HG03442 (cell line): ENCODE measurements around the gene HYAL3.
"Not testable (repeated sequence)": the region's sequence is repeated elsewhere in the genome, so short reads cannot be mapped to it uniquely, and the experiment has no call there.

Experiments
- ATAC-seq: cut with Tn5 transposase; IDR thresholded peaks from one replicate; pipeline ENCODE4 v1.9.1; 2021; ENCODE audit warnings: mild to moderate bottlenecking, moderate library complexity; ENCODE audit not compliant: unreplicated experiment

Gene HYAL3

DNA sequence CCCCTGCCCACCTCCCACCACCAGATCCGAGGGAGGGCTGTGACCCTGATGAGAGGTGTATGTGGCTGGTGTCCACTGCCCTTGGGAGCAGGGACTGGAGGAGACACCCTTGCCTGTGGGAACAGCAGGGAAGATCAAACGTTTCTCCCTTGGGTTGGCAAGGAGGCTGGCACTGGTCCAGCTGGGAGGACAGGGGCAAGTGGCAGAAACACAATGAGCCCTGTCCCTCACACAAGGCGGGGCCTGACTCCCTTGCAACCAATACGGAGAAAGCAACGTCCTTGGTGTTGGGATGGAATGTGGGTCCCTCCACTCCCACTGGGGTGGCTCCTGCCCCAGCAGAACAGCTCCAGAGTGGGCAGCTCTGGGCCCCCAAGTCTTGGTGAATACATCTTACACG lies 18.1 kb upstream of the HYAL3 start:
- ATAC-seq = no peak

DNA sequence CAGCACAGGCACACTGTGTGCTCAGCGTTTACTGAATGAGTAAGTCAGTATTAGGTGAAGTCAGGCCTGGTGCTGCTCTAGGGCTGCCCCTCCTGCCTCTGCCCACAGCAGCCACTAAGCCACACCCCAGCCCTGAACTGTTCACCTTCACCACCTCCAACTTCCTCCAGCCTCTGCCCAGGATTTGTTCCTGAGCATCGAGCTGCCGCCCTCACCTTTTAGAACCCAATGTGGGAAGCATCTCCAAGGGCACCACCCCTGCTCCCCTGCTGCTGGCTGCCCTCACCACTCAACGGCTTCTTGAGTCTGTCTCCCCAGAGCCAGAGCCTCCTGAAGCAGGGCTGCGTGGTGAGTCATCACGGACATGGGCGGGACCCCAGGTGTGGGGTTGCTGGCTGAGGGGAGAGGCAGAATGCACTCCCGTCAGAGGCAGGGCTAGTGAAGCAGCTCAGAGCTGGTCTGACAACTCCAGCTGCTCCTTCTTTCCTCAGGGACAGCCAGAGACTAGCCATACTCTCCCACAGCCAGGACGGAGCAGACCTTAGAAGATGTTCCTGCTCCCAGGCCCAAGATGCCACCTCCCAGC lies 17.5 kb upstream of the HYAL3 start:
- ATAC-seq = no peak

DNA sequence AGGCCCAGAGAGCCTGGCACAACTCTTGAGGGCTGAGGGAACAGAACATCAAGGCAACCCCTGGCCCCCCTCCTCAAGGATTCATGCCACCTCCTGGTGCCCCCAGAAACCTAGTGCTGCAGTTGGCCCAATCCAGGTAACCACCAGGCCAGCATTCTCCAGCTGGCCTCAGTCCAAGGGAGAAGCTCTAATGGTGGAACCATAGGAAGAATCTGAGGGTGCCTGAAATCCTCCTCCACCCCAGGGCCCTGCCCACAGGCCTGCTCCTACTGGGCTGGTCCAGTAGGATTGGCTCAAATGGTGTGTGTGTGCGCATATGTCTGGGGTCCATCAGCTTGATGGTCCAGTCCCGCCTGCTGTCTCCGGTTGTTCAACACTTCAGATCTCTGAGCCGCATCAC lies 15.6 kb upstream of the HYAL3 start:
- no peak for ATAC-seq

DNA sequence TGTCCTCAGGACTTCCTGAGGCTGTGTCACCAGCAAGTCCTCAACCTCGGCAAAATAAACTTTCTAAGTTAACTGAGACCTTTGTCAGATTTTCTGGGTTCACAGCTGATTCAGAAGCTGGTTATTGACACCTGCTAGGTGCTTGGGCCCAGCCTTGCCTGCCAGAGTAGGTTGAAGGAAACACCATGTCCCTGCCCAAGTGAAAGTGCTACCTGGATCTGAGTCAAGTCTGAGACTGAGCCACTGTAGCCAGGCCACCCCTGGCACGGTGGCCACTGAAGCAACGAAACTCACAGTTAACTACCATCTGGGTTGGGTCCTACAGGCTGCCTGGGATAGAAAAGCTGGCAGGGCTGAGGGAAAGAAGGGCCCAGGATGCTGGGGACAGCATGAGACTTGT lies 15.1 kb upstream of the HYAL3 start:
- ATAC-seq = no peak

DNA sequence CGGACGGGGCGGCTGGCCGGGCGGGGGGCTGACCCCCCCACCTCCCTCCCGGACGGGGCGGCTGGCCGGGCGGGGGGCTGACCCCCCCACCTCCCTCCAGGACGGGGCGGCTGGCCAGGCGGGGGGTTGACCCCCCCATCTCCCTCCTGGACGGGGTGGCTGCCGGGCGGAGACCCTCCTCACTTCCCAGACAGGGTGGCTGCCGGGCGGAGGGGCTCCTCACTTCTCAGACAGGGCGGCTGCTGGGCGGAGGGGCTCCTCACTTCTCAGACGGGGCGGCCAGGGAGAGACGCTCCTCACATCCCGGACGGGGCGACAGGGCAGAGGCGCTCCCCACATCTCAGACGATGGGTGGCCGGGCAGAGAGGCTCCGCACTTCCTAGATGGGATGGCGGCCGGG lies 12.8 kb upstream of the HYAL3 start:
- not testable (repeated sequence) for ATAC-seq

DNA sequence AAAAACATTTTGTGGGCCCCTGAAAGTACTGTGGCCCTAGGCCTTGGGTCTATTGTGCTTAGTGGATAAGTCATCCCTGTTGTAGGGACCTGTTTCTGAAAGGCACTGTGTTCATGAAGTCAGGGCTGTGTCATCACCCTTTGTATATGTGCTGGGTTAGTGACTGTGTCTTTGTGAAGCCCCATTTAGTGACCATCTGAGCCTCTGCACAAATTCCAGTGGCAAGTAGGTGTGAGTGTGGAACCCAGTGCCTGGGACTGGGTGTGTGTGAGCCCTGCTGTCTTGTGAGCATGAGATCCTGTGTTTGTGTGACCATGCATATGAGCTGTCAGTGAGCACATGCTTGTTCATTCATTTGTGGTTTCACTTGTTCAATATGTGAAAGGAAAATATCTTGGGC lies 5.4 kb upstream of the HYAL3 start:
- no peak for ATAC-seq

DNA sequence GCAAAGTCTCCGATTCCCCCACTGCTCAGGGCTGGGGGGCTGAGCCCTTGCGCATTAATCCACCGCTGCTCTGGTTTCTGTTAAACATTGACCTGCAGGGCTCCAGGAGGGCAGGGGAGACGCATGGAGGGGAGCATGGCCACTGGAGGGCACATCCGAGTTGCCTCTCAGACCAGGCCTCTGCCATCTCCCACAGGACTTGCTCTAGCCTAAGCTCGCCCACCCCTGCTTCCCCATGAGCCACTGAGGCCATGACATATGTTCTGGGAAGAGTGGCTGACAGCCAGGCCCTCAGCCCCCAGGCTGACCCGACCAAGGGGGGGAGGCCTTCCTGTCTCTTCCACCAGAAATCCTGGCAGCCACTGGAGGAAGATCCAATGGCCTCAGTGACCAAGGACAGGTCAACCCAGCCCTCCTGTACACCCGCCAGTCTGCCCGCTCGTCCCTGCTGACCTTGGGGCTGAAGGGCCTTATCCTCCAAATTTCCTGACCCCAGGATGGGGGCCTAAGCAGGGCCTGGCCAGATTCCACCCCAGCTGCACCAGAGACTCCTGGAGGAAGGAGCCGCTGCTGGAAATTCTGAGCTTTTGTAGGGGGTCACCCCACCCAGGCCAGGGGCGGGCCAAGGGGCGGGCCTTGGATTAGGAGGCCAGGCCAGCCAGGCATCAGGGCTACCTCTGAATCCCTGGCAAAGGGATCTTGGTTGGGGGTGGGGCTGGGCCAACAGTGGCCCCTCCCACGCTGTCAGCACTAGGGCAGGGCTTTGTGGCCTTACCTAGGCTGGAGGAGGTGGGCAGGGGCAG lies 4.0 kb upstream of the HYAL3 start, which contains the start of gene HYAL1:
Gene HYAL1, minus strand, starts transcription at position 562 of the 803 bp plus-strand sequence. CDS start 618 bp downstream, outside the sequence.
- no peak for ATAC-seq

DNA sequence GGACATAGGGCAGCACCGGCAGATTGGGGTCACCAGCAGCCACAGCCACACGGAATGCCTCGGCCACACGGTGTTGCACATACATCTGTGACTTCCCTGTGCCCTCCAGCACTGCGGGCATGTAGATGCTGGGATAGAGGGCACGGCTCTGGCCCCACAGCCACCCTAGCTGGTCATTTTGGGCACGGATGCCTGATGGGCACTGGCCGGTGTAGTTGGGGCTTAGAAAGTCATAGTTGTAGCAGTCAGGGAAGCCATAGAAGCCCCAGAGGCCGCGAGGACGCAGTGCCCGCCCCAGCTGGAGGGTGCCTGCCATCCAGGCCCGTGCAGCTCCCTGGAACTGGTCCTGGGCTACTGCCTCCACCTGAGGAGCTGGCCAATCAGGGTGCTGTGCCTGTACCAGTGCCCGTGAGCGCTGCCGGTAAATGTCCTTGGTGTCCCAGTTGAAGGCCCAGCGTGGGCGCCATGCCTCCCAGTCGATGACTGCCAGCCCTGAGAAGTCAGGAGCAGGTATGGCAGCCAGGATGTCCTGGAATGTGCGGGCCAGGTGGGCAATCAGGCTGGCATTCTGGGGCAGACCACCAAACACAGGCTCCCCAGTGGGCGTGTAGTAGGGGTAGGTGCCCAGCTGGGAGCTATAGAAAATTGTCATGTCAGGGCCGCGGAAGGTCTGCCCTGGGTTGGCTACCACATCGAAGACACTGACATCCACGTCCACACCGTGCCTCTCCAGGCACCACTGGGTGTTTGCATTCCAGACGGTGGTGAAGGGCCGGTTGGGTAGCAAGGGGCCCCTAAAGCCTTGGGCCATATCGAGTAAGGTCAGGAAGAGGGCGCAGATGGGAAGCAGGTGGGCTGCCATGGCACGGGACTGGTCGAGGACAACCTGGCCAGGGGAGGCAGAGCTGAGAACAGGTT lies 3.1 kb upstream of the HYAL3 start:
- no peak for ATAC-seq

DNA sequence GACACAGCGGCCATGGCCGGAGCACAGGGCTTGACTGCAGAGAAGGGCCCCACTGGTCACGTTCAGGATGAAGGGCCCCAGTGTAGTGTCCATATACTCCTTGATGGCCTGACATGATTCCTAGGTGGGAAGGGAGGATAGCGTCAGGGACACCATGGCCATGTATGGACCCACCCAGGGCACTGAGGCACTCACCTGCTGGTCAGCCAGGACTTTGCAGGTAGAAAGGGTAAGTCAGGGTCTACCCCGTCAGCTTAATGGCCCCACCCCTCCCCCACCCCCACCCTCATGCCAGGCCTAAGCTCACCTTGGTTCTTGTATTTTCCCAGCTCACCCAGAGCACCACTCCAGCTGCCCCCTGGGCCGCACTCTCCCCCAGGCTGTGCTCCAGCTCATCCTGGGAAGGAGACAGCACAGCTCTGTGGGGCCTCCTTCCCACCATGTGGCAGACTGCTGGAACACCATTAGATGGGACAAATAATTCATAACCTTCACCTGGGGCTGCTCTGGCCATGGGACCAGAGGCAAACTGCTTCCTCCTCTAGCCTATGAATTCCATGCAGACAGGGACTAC lies 1.6 kb upstream of the HYAL3 start:
- ATAC-seq = no peak

DNA sequence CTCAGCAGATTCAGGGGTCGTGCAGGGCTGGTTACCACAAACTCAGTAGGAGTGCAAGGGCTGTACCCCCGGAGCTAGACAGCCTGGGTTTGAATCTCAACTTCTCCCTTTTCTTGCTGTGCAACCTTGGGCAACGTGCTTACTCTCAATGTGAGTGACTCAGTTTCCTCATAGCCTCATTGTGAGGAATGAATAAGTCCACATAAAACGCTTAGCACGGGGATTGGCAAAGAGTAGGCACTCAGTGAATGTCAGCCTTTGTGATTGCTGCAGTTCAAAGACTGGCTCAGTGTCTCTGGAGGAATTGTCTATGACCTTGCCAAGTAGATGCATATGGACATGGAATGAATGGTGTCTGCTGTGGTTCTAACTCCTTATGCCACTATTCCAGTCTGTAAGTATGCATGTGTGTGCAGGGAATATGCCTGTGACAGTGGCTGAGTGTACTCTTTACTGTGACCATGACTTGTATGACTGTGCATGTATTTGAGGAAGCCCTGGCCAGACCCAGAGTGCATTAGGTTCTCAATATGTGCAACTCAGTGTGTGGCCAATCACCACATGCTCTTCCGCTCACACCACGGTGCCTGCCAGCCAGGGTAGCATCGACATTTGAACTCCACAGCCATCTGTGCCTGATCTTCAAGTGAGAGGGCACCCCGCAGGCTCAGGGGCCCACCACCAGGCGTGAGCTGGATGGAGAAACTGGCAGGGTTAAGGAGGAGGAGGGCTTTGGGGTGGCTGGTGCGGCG lies 900 bp upstream of the HYAL3 start:
- ATAC-seq = no peak

DNA sequence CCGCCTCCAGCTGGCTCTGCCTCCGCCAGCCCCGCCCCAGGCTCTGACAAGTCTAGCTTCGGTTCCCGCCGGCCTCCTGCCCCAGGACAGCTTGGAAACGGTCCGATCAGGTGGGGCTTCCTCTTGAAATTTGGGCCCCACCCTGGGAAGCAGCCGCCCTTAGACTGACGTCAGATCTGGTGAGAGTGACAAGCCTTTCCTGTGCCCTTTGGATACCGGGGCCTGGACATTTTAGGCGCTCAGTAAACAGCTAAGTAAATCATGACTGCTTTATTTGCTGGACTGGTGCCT lies 378 bp upstream of the HYAL3 start:
- ATAC-seq = no peak

DNA sequence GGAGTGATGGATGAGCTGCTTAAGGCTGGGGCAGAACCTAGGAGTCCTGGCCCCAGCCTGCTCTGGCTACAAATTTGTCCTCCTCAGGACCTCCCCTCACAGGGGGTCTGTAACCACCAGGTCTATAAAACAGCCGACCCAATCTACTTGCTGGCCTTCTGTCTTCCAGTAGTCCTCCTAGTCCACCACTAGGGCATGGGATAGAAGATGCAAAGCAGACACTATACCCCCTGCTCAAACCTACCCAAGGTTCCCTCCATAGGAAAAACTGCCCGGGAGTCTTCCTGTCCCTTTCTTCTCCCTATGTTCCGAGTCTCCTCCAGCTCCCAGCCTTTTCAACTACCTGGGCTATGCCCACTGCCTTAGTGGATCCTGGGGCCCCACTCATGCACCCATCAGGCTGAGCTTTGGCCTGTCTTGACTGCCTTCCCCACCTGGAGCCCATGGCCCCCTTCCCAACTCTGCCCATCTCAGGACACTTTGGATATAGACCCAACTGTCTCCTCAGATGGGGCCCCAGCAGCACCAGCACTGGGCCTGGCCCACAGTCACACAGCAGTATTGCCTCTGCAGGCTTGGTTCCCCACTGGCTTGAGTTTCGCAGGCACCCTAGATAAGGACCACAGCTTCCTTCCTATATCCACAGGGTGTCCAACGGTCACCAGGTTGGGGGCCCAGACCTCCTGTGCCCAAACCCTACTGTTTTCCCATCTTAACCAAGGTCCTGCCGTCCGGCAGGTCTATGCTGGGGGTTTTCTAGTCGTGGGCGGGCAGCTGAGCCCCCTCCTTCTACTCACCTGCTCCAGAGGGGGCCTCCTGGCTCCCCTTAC lies 1.1 kb downstream of the HYAL3 start:
- no peak for ATAC-seq

DNA sequence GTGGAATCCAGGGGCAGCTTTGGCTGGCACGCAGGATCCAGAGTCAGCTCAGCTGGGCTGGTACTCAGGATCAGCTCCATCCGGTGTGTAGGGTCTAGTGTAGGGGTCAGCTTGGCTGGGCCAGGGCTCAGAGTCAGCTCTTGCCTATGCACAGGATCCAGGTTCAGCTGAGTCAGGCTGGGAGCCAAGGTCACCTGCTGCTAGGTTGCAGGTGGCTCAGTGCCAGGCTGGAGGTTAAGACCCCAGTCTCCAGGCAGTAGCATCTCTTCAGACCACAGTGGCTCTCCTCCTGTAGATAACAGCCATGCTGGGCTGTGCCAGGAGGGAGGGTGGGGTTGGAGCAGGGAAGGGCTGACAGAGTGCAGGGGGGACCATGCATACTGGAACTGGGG lies 1.8 kb downstream of the HYAL3 start:
- no peak for ATAC-seq

DNA sequence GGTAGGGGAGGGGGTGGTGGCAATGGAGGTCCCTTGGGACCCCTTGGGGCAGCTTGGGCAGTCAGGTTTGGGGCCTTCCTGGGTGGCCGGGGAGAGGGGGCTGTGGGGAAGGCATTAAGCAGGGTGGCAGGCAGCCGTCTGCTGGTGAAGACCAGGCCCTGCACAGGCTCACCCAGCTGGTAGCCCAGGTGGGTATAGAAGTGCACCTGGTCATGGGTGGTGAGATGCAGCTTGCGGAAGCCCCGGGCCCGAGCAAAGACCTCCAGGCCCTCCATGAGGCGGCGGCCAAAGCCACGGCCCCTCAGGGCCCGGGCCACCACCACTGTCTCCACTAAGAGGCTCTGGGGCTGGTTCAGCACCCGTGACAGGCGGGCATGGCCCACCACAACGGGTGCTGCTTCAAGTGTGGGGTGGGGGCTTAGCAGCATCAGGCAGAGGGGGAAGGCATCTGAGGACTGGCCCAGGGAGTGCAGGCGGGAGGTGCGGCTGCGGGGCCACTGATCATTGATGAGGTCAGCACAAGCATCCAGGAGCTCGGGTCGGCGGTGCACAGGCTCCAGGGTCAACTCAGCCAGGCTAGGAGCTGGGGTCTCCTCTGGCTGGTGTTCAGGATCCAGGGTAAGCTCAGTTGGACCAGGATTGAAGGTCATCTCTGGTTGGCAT lies 2.4 kb downstream of the HYAL3 start:
- ATAC-seq = no peak

DNA sequence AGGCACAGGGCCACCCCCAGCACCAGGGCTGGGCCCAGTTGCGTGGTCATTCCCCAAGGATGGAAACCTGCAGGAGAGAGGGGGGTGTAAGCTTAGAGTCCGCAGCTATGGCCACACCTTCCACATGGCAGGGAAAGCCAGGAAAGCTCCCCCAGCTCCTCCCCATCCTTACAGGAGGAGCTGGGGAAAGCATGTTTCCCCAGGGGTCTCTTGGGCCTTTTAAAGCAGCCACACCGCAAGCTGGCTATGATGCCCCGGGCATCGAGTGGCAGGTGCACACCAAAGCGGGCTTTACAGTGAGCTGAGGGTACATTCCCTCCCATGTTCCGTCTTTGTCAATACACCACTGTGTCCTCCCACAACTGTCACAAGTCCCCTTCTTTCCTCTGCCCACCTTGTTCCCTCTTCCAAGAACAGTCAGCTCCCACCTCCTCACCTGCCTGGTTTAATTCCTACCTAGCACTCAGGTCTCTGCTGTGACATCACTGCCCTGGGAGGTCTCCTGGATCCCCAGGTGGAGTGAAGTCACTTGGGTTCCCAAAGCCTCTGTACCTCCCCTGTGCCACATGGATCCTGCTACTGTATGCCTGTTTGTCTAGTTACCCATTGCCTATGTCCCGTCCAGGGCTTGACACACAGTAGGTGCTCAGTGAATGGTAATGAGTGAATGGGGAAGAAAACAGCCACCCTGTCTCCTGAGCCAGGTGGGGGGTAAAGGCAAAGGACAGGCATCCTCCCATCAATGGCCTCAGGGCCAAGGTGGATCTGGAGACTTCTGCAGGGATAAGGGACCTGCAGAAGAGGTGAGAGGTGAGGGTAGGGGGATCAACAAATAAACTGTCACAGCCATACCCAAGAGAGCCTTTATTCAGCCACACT lies 3.4 kb downstream of the HYAL3 start:
- ATAC-seq = no peak

DNA sequence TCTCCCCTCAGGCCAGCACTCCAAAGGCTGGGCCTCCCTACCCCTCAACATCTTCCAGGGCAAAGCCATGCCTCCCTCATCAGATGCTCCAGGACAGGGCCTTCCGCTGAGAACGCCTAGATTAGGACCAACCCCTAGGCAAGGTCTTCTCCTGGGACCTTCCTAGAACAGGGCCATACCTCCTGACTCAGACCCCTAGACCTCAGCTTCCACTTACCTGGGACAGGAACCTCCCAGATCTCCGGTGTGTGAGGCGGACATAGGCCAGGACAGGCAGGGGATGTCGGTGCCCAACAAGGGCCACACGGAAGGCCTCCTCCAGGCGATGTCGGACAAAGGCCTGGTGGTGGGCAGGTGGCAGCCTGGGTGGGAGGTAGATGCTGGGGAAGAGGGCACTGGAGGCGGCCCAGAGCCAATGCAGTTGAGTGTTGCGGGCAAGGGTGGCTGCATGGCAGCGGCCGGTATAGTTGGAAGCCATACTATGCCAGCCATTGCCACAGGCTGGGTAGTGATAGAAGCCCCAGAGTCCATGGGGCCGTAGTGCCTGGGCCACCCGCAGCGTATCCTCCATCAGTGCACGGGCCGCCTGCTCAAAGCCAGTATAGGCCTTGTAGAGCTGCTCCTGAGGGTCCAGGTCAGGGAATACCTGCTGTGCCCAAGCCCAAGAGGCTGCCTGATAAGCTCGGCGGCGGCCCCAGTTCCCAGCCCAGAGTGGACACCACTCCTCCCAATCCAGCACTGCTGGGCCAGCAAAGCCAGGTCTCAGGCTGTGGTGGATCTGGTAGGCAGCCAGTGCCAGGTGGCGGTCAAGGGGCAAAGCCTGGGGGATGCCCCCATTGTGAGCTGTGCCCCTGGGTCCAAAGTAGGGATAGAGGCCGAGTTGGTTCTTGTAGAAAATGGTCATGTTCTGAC lies 4.5 kb downstream of the HYAL3 start:
- no peak for ATAC-seq

DNA sequence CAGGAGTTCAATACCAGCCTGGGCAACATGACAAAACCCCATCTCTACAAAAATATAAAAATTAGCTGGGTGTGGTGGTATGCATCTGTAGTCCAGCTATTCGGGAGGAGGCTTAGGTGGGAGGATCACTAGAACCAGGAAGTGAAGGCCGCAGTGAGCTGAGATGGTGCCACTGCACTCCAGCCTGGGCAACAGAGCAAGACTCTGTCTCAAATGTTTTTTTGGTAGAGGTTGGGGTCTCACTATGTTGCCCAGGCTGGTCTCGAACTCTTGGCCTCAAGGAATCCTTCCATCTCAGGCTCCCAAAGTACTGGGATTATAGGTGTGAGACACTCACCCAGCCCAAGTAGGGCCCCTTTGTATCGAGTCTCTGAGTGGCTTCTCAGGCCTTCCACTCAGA lies 5.1 kb downstream of the HYAL3 start:
- no peak for ATAC-seq
